ENCODE data around the gene SNAPC2. TPM values are rescaled to one million over a fixed set of nuclear protein-coding genes. Genes with fewer than 3 reads are reported as not detected.

The SNAPC2 gene
- total RNA-seq, 1 donor from 2014 or later, result 10.8 TPM

DNA sequence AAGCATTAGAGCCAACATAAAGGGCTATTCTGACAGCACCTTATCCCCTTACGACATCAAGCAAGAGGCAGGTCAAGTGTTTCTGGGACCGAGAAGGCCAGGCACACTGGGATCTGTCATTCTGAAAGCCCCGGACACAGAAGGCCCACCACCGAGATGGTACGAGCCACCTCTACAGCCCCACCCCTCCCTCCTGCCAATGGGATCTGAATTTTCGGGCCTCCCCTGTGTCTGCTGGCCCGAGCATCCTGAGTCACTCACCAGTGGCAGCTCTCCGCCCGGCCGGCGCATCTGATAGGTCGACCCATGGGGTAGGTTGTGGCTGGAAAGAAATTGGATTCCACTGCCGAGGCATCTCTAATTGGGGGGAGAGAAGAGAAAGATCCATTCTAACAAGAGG, 20.7 kb downstream of the SNAPC2 start:
- Mint-ChIP-seq H3K27ac (no peak overlapping the region), H3K36me3 (ENCODE audit: insufficient read depth) (peaks cover 9% of the 10 kb centered on the region), H3K9me3 (ENCODE audit: low read depth) (no peaks in the 10 kb centered on the region), H3K4me3 (ENCODE audit: low read depth) (peak overlapping the region; percentile 24), H3K4me1 (ENCODE audit: low read depth) (peaks cover 7% of the 10 kb centered on the region), H3K27me3 (no peaks in the 10 kb centered on the region)
- TF ChIP-seq CTCF (IDR thresholded peaks at IDR 0.05; ENCODE audit: unreplicated experiment), result no peak
- no peak for DNase-seq (ENCODE audit: low spot score, unreplicated experiment)

- H3K27ac Mint-ChIP-seq, result peak overlapping the region; percentile 69
Measured at GRCh38 chr19:7941895-7942596, 21.9 kb downstream of the SNAPC2 start.

DNA sequence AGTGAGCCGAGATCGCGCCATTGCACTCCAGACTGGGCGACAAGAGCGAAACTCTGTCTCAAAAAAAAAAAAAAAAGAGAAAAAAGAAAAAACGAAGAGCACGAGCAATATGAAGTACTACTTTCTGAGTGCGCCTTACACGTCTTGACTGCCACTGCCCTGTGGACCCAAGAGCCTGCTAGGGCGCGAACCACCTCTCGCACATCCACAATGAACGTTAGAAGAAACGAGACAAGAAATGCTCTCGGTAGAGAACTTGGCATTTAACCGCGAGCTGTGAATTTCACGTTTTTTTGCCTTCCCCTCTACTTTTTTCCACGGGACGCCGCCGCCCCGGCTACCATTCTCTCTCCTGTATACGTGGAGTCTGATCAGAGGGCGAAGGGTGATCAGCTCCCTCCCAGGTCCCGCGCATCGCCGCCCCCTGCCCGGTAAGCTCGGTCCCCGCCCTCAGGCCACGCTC, 22.9 kb downstream of the SNAPC2 start:
- H3K4me3 Mint-ChIP-seq (ENCODE audit: low read depth), result peak overlapping the region; percentile 92
- TF ChIP-seq CTCF (IDR thresholded peaks at IDR 0.05; ENCODE audit: unreplicated experiment), result no peak
- H3K27ac Mint-ChIP-seq, result peak overlapping the region; percentile 100
- H3K9me3 Mint-ChIP-seq (ENCODE audit: low read depth), result no peaks in the 10 kb centered on the region
- peaks cover 7% of the 10 kb centered on the region for H3K4me1 Mint-ChIP-seq (ENCODE audit: low read depth)
- peaks cover 9% of the 10 kb centered on the region for H3K36me3 Mint-ChIP-seq (ENCODE audit: insufficient read depth)
- H3K27me3 Mint-ChIP-seq, result no peaks in the 10 kb centered on the region
- DNase-seq (ENCODE audit: low spot score, unreplicated experiment), result no peak

More at GRCh38 chr19:7941895-7942596, 21.9 kb downstream of the SNAPC2 start:
- H3K4me1 Mint-ChIP-seq (ENCODE audit: low read depth), result peaks cover 7% of the 10 kb centered on the region
- no peaks in the 10 kb centered on the region for H3K27me3 Mint-ChIP-seq
- H3K4me3 Mint-ChIP-seq (ENCODE audit: low read depth), result peak overlapping the region; percentile 92
- no peak for TF ChIP-seq CTCF (IDR thresholded peaks at IDR 0.05; ENCODE audit: unreplicated experiment)
- peaks cover 9% of the 10 kb centered on the region for H3K36me3 Mint-ChIP-seq (ENCODE audit: insufficient read depth)
- no peak for DNase-seq (ENCODE audit: low spot score, unreplicated experiment)
- no peaks in the 10 kb centered on the region for H3K9me3 Mint-ChIP-seq (ENCODE audit: low read depth)

GRCh38 chr19:7943444-7944176, 23.5 kb downstream of the SNAPC2 start, which contains the start of gene TIMM44:
Gene TIMM44 (minus strand): TSS chr19:7943666. CDS start chr19:7943651, 15 bp downstream.
- TF ChIP-seq CTCF (IDR thresholded peaks at IDR 0.05; ENCODE audit: unreplicated experiment), result no peak
- Mint-ChIP-seq H3K27ac (peak within 1 kb of the TSS; percentile 100), H3K4me3 (ENCODE audit: low read depth) (peak within 1 kb of the TSS; percentile 92), H3K4me1 (ENCODE audit: low read depth) (peaks cover 7% of the 10 kb centered on the region), H3K27me3 (no peaks in the 10 kb centered on the region), H3K36me3 (ENCODE audit: insufficient read depth) (peaks cover 9% of the 10 kb centered on the region), H3K9me3 (ENCODE audit: low read depth) (no peaks in the 10 kb centered on the region)
- DNase-seq (ENCODE audit: low spot score, unreplicated experiment), result peak; percentile 96

GRCh38 chr19:7944177-7944761, 24.1 kb downstream of the SNAPC2 start:
- peak overlapping the region; percentile 100 for H3K27ac Mint-ChIP-seq
- H3K4me1 Mint-ChIP-seq (ENCODE audit: low read depth), result peaks cover 7% of the 10 kb centered on the region
- H3K9me3 Mint-ChIP-seq (ENCODE audit: low read depth), result no peaks in the 10 kb centered on the region
- DNase-seq (ENCODE audit: low spot score, unreplicated experiment), result peak; percentile 71
- no peaks in the 10 kb centered on the region for H3K27me3 Mint-ChIP-seq
- peak overlapping the region; percentile 92 for H3K4me3 Mint-ChIP-seq (ENCODE audit: low read depth)
- H3K36me3 Mint-ChIP-seq (ENCODE audit: insufficient read depth), result peaks cover 6% of the 10 kb centered on the region
- peak; percentile 92 for TF ChIP-seq CTCF (IDR thresholded peaks at IDR 0.05; ENCODE audit: unreplicated experiment)

Measured in progenitor cell of endocrine pancreas (in vitro differentiated cells).